HepG2 (cell line): ENCODE results near the gene CPB2. TPM values are rescaled to one million over a fixed set of nuclear protein-coding genes. Genes with fewer than 3 reads are reported as not detected.

Source experiments
- CERS6 ChIP-seq: sonication (generic); formaldehyde crosslinking; IDR thresholded peaks from 2 replicates; pipeline ENCODE4 v1.5.0; 2020; ENCODE audit warnings: missing genetic modification reagents
- DRAP1 ChIP-seq: IDR thresholded peaks from 2 replicates; pipeline ENCODE4 v1.6.1; 2016; ENCODE audit warnings: missing genetic modification reagents, missing compliant biosample characterization
- GRHL1 ChIP-seq: sonication (generic); formaldehyde crosslinking; conservative IDR thresholded peaks from 2 replicates; pipeline ENCODE4 v1.8.0; 2022; ENCODE audit warnings: missing genetic modification reagents
- KDM5B ChIP-seq: sonication (generic); formaldehyde crosslinking; IDR thresholded peaks from 2 replicates; pipeline ENCODE4 v1.4.0; 2020; ENCODE audit warnings: missing genetic modification reagents, mild to moderate bottlenecking, borderline replicate concordance
- NKX3-1 ChIP-seq: sonication (generic); formaldehyde crosslinking; IDR thresholded peaks from 2 replicates; pipeline ENCODE4 v1.5.0; 2020; ENCODE audit warnings: missing genetic modification reagents
- NONO ChIP-seq, 2 experiments: fragments of 450-650 bp in 1 of 2; sonication (generic) in 1 of 2; formaldehyde crosslinking in 1 of 2; IDR thresholded peaks in 1 of 2; conservative IDR thresholded peaks in 1 of 2; 2 replicates each; pipeline versions ENCODE4 v1.6.1 to v1.8.0; 2017 to 2022; ENCODE audit warnings: mild to moderate bottlenecking in 1 of 2, missing genetic modification reagents in 1 of 2, moderate library complexity in 1 of 2
- SRY ChIP-seq: sonication (generic); formaldehyde crosslinking; IDR thresholded peaks from 2 replicates; pipeline ENCODE4 v1.8.0; 2022; ENCODE audit warnings: mild to moderate bottlenecking, missing genetic modification reagents
- TBL1XR1 ChIP-seq: fragments of 150-350 bp; IDR thresholded peaks from 2 replicates; pipeline ENCODE4 v1.6.1; 2014; ENCODE audit warnings: borderline replicate concordance, low read length; ENCODE audit not compliant: partially characterized antibody
- THYN1 ChIP-seq: sonication (generic); formaldehyde crosslinking; IDR thresholded peaks from 2 replicates; pipeline ENCODE4 v1.8.1; 2023; ENCODE audit warnings: low read depth, mild to moderate bottlenecking, moderate library complexity, missing genetic modification reagents, borderline replicate concordance
- ZBTB21 ChIP-seq: sonication (generic); formaldehyde crosslinking; IDR thresholded peaks from 2 replicates; pipeline ENCODE4 v1.4.0; 2020; ENCODE audit warnings: missing genetic modification reagents
- ZNF251 ChIP-seq: sonication (generic); formaldehyde crosslinking; IDR thresholded peaks from 2 replicates; pipeline ENCODE4 v1.9.0; 2021; ENCODE audit warnings: mild to moderate bottlenecking, missing genetic modification reagents
- ZNF569 ChIP-seq: sonication (generic); formaldehyde crosslinking; IDR thresholded peaks from 2 replicates; pipeline ENCODE4 v1.5.0; 2020; ENCODE audit warnings: mild to moderate bottlenecking, missing genetic modification reagents, moderate library complexity, borderline replicate concordance
- ZNF687 ChIP-seq: sonication (generic); formaldehyde crosslinking; IDR thresholded peaks from 2 replicates; pipeline ENCODE4 v1.5.1; 2020; ENCODE audit warnings: mild to moderate bottlenecking, missing genetic modification reagents, moderate library complexity
- ZNF83 ChIP-seq: sonication (generic); formaldehyde crosslinking; IDR thresholded peaks from 2 replicates; pipeline ENCODE4 v1.4.0; 2020; ENCODE audit warnings: missing genetic modification reagents, mild to moderate bottlenecking, borderline replicate concordance
- ZSCAN21 ChIP-seq: sonication (generic); formaldehyde crosslinking; IDR thresholded peaks from 2 replicates; pipeline ENCODE4 v1.8.0; 2022; ENCODE audit warnings: mild to moderate bottlenecking, missing genetic modification reagents, moderate library complexity, borderline replicate concordance
- ZSCAN29 ChIP-seq: sonication (generic); formaldehyde crosslinking; conservative IDR thresholded peaks from 2 replicates; pipeline ENCODE4 v1.4.0; 2020; ENCODE audit warnings: mild to moderate bottlenecking, missing genetic modification reagents
- polyA plus RNA-seq, 8 experiments: library from polyadenylated mRNA; depleted of rRNA in 3 of 8; stranded (reverse) in 7 of 8; unstranded in 1 of 8; fragments of >200 nt; fragmentation: Illumina TruSeq in 4 of 8; extraction: Trizol in 4 of 8; gene quantifications; 2 replicates each; pipeline versions ENCODE4 v1.2.1 to v1.2.3, GENCODE V29; 2011 to 2016; ENCODE audit warnings: low read depth in 4 of 8, missing spikeins in 1 of 8, mixed read lengths in 1 of 8; ENCODE audit not compliant: insufficient read depth in 1 of 8
- total RNA-seq, 5 experiments: library from RNA; depleted of rRNA; stranded (reverse); fragments of >200 nt; fragmentation: Illumina TruSeq; extraction: Trizol; gene quantifications; 2 replicates each; pipeline ENCODE4 v1.2.3, GENCODE V29; 2016; ENCODE audit warnings: low read depth in 1 of 5
- TF ChIP-seq, protein P1 (sequence below), 2 experiments: sonication (generic) in 1 of 2; formaldehyde crosslinking in 1 of 2; IDR thresholded peaks; 2 replicates each; pipeline versions ENCODE4 v1.4.0 to v1.6.1; 2018 to 2020; ENCODE audit warnings: missing genetic modification reagents in 2 of 2, borderline replicate concordance in 1 of 2, low read depth in 1 of 2, mild to moderate bottlenecking in 1 of 2, missing biosample characterization in 1 of 2

Gene CPB2
- total and polyA plus RNA-seq, 2 of the 13 experiments (the other 11 are each of a cell fraction or from before 2014, with no cell fraction given): 125 to 140 TPM

GRCh38 chr13:46104868-46105267, at the start of gene CPB2 (continued):
- TF ChIP-seq, protein P1, sequence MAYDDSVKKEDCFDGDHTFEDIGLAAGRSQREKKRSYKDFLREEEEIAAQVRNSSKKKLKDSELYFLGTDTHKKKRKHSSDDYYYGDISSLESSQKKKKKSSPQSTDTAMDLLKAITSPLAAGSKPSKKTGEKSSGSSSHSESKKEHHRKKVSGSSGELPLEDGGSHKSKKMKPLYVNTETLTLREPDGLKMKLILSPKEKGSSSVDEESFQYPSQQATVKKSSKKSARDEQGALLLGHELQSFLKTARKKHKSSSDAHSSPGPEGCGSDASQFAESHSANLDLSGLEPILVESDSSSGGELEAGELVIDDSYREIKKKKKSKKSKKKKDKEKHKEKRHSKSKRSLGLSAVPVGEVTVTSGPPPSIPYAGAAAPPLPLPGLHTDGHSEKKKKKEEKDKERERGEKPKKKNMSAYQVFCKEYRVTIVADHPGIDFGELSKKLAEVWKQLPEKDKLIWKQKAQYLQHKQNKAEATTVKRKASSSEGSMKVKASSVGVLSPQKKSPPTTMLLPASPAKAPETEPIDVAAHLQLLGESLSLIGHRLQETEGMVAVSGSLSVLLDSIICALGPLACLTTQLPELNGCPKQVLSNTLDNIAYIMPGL (CRISPR knock-in tag; IDR thresholded peaks at IDR 0.05; ENCODE audit: borderline replicate concordance in 1 of 2, low read depth in 1 of 2): peak; percentile 40 to 50; a peak in 2 of 4 replicates
- TF ChIP-seq THYN1 (CRISPR knock-in tag) (no peak), GRHL1 (CRISPR knock-in tag) (no peak), ZSCAN21 (CRISPR knock-in tag) (no peak), KDM5B (CRISPR knock-in tag) (no peak), ZNF251 (no peak), ZBTB21 (CRISPR knock-in tag) (no peak), ZSCAN29 (0 out of 2 replicates have a peak, but pooled peaks have one; percentile 24), NKX3-1 (no peak), CERS6 (CRISPR knock-in tag) (no peak), ZNF569 (no peak), ZNF687 (CRISPR knock-in tag) (no peak), TBL1XR1 (no peak), ZNF83 (CRISPR knock-in tag) (no peak), NONO (IDR thresholded peaks at IDR 0.05) (no peak), NONO (CRISPR knock-in tag; conservative IDR thresholded peaks at IDR 0.05) (no peak), DRAP1 (peak; percentile 61), SRY (CRISPR knock-in tag) (no peak)
